GM23338 (cell line): ENCODE data around the gene ARL14. TPM values are rescaled to one million over a fixed set of nuclear protein-coding genes. Genes with fewer than 3 reads are reported as not detected.
A peak's percentile ranks its signal among the peaks of the same experiment; 100 is the strongest.

ENCODE experiments used
- ATAC-seq: fragments of 200-7000 bp; cut with Tn5 transposase; 3 replicates; pipeline ENCODE4 v1.9.1; 2020
- DNase-seq: peaks from one replicate; pipeline ENCODE4 v3.0.0-alpha.2; 2015; ENCODE audit warnings: low spot score
- H2AFZ ChIP-seq: fragments of 200-600 bp; sonication (generic); 2 replicates; pipeline ENCODE4 v1.8.0; 2016; ENCODE audit warnings: antibody characterized with exemption, mild to moderate bottlenecking, moderate library complexity
- H3F3A ChIP-seq: fragments of 200-600 bp; sonication (generic); replicated peaks from 2 replicates; pipeline ENCODE4 v1.8.0; 2017; ENCODE audit warnings: antibody characterized with exemption, mixed run types, low read depth
- H3K27ac ChIP-seq: fragments of 200-600 bp; sonication (generic); 2 replicates; pipeline ENCODE4 v1.6.1; 2016; ENCODE audit warnings: low read depth
- H3K27me3 ChIP-seq: fragments of 200-600 bp; sonication (generic); 2 replicates; pipeline ENCODE4 v1.8.0; 2016; ENCODE audit warnings: mild to moderate bottlenecking, mixed run types, moderate library complexity; ENCODE audit not compliant: insufficient read depth
- H3K36me3 ChIP-seq: fragments of 200-600 bp; sonication (generic); 2 replicates; pipeline ENCODE4 v1.8.0; 2016; ENCODE audit warnings: mild to moderate bottlenecking; ENCODE audit not compliant: insufficient read depth
- H3K4me1 ChIP-seq: fragments of 200-600 bp; sonication (generic); 2 replicates; pipeline ENCODE4 v1.8.0; 2016; ENCODE audit warnings: mild to moderate bottlenecking, moderate library complexity; ENCODE audit not compliant: insufficient read depth
- H3K4me2 ChIP-seq: fragments of 200-600 bp; sonication (generic); 2 replicates; pipeline ENCODE4 v1.7.1; 2017; ENCODE audit warnings: mixed run types
- H3K4me3 ChIP-seq: fragments of 200-600 bp; sonication (generic); 2 replicates; pipeline ENCODE4 v1.6.1; 2016; ENCODE audit warnings: mixed run types
- H3K79me2 ChIP-seq: fragments of 200-600 bp; sonication (generic); replicated peaks from 2 replicates; pipeline ENCODE4 v1.8.0; 2017; ENCODE audit warnings: mild to moderate bottlenecking; ENCODE audit not compliant: insufficient read depth
- H3K9me2 ChIP-seq: fragments of 200-600 bp; sonication (generic); 2 replicates; pipeline ENCODE4 v1.8.0; 2017; ENCODE audit not compliant: insufficient read depth
- H4K20me1 ChIP-seq: fragments of 200-600 bp; sonication (generic); replicated peaks from 2 replicates; pipeline ENCODE4 v1.8.0; 2017; ENCODE audit warnings: mild to moderate bottlenecking; ENCODE audit not compliant: insufficient read depth
- H3K27ac Mint-ChIP-seq: 2 replicates; pipeline ENCODE4 v1.8.0; 2020; ENCODE audit warnings: inconsistent platforms, mild to moderate bottlenecking, moderate library complexity, mixed read lengths
- H3K27me3 Mint-ChIP-seq: 3 replicates; pipeline ENCODE4 v1.8.0; 2022; ENCODE audit warnings: low read depth, mild to moderate bottlenecking, moderate library complexity, mixed read lengths, inconsistent platforms; ENCODE audit not compliant: insufficient read depth, poor library complexity
- H3K36me3 Mint-ChIP-seq: 3 replicates; pipeline ENCODE4 v1.8.0; 2021; ENCODE audit warnings: low read depth, mild to moderate bottlenecking, inconsistent platforms, moderate library complexity, mixed read lengths
- H3K4me1 Mint-ChIP-seq: 3 replicates; pipeline ENCODE4 v1.8.0; 2020; ENCODE audit warnings: mild to moderate bottlenecking, inconsistent platforms, mixed read lengths
- H3K4me3 Mint-ChIP-seq: 3 replicates; pipeline ENCODE4 v1.8.0; 2021; ENCODE audit warnings: moderate library complexity, mild to moderate bottlenecking, inconsistent platforms, mixed read lengths
- H3K9me3 Mint-ChIP-seq: 3 replicates; pipeline ENCODE4 v1.8.0; 2020; ENCODE audit warnings: moderate library complexity, mild to moderate bottlenecking, inconsistent platforms, mixed read lengths
- CREB1 ChIP-seq: fragments of 250-450 bp; sonication (Bioruptor Pico); IDR thresholded peaks from 2 replicates; pipeline ENCODE4 v1.5.0; 2020; ENCODE audit warnings: low read depth, mild to moderate bottlenecking, moderate library complexity
- NANOG ChIP-seq: IDR thresholded peaks from 2 replicates; pipeline ENCODE4 v1.6.1; 2016; ENCODE audit warnings: antibody characterized with exemption, borderline replicate concordance
- POLR2AphosphoS5 ChIP-seq: IDR thresholded peaks from 2 replicates; pipeline ENCODE4 v1.6.1; 2016; ENCODE audit warnings: antibody characterized with exemption, low read depth
- REST ChIP-seq: IDR thresholded peaks from one replicate; pipeline ENCODE4 v1.6.1; 2018; ENCODE audit warnings: antibody characterized with exemption; ENCODE audit not compliant: unreplicated experiment
- ZNF331 ChIP-seq: fragments of 250-450 bp; sonication (Bioruptor Pico); IDR thresholded peaks from 2 replicates; pipeline ENCODE4 v1.5.0; 2020; ENCODE audit warnings: low read depth, mild to moderate bottlenecking, moderate library complexity
- ZNF462 ChIP-seq: fragments of 250-450 bp; sonication (Bioruptor Pico); IDR thresholded peaks from 2 replicates; pipeline ENCODE4 v1.5.0; 2020; ENCODE audit warnings: mild to moderate bottlenecking, moderate library complexity
- polyA plus RNA-seq: library from polyadenylated mRNA; unstranded; fragments of >200 nt; fragmentation: Nextera tagmentation; extraction: Ambion mirVana; gene quantifications from 2 replicates; pipeline ENCODE4 v1.2.1, GENCODE V29; 2016
- total RNA-seq: library from RNA; depleted of rRNA; stranded (reverse); fragments of >200 nt; shearing (Covaris generic); gene quantifications from 2 replicates; pipeline ENCODE4 v1.2.3, GENCODE V29; 2014
- TF ChIP-seq, protein P1 (sequence below), 2 experiments: fragments of 200-600 bp in 1 of 2; sonication (generic) in 1 of 2; conservative IDR thresholded peaks; 2 replicates each; pipeline versions ENCODE4 v1.5.1 to v1.6.1; 2016 to 2017; ENCODE audit warnings: antibody characterized with exemption in 2 of 2, low read depth in 2 of 2, mild to moderate bottlenecking in 2 of 2, moderate library complexity in 1 of 2

ARL14 gene
- total and polyA plus RNA-seq, 2 experiments from 2014 or later = not detected

GRCh38 chr3:160695915-160696327, 19.0 kb downstream of the ARL14 start:
- Histone ChIP-seq H4K20me1 (no peaks in the 10 kb centered on the region), H3K4me3 (no peak overlapping the region), H2AFZ (0 out of 2 replicates have a peak overlapping the region, but pooled peaks have one; percentile 38), H3K27ac (no peak overlapping the region), H3K9me2 (no peaks in the 10 kb centered on the region), H3K36me3 (no peaks in the 10 kb centered on the region), H3K27me3 (no peaks in the 10 kb centered on the region), H3K4me1 (no peaks in the 10 kb centered on the region), H3K79me2 (no peaks in the 10 kb centered on the region), H3K4me2 (no peak overlapping the region), H3F3A (no peaks in the 10 kb centered on the region)
- Mint-ChIP-seq H3K9me3 (no peaks in the 10 kb centered on the region), H3K27me3 (no peaks in the 10 kb centered on the region), H3K36me3 (no peaks in the 10 kb centered on the region), H3K4me3 (no peak overlapping the region), H3K27ac (no peak overlapping the region), H3K4me1 (peaks cover 4% of the 10 kb centered on the region; the same call in 2 of the 3 replicates)
- no peak for TF ChIP-seq NANOG
- no peak for TF ChIP-seq REST
- TF ChIP-seq, protein P1, sequence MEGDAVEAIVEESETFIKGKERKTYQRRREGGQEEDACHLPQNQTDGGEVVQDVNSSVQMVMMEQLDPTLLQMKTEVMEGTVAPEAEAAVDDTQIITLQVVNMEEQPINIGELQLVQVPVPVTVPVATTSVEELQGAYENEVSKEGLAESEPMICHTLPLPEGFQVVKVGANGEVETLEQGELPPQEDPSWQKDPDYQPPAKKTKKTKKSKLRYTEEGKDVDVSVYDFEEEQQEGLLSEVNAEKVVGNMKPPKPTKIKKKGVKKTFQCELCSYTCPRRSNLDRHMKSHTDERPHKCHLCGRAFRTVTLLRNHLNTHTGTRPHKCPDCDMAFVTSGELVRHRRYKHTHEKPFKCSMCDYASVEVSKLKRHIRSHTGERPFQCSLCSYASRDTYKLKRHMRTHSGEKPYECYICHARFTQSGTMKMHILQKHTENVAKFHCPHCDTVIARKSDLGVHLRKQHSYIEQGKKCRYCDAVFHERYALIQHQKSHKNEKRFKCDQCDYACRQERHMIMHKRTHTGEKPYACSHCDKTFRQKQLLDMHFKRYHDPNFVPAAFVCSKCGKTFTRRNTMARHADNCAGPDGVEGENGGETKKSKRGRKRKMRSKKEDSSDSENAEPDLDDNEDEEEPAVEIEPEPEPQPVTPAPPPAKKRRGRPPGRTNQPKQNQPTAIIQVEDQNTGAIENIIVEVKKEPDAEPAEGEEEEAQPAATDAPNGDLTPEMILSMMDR (conservative IDR thresholded peaks at IDR 0.05; ENCODE audit: low read depth in 2 of 2) = no peak
- TF ChIP-seq ZNF462 (CRISPR knock-in tag) = no peak
- no peak for TF ChIP-seq ZNF331 (CRISPR knock-in tag)
- TF ChIP-seq CREB1 (CRISPR knock-in tag) = no peak
- TF ChIP-seq POLR2AphosphoS5 = no peak
- no peak for DNase-seq
- ATAC-seq = no peak
